Endothelial cell of umbilical vein (primary cell): ENCODE data around the gene CDKL4.

Source experiments
- EZH2 ChIP-seq: IDR thresholded peaks from 2 replicates; pipeline ENCODE4 v1.6.1; 2012; ENCODE audit warnings: borderline replicate concordance, low read depth, mild to moderate bottlenecking, moderate library complexity, low read length, inconsistent platforms; ENCODE audit not compliant: severe bottlenecking
- FOS ChIP-seq: IDR thresholded peaks from 2 replicates; pipeline ENCODE4 v1.6.1; 2011; ENCODE audit warnings: mild to moderate bottlenecking, low read length, moderate library complexity, borderline replicate concordance; ENCODE audit not compliant: insufficient read depth
- GATA2 ChIP-seq: IDR thresholded peaks from 2 replicates; pipeline ENCODE4 v1.7.0; 2011; ENCODE audit warnings: low read depth, mild to moderate bottlenecking, moderate library complexity, mixed read lengths, low read length; ENCODE audit not compliant: insufficient read length, insufficient read depth
- JUN ChIP-seq: IDR thresholded peaks from 2 replicates; pipeline ENCODE4 v1.6.1; 2011; ENCODE audit warnings: borderline replicate concordance, low read depth; ENCODE audit not compliant: insufficient read length, insufficient read depth
- MYC ChIP-seq: IDR thresholded peaks from one replicate; pipeline ENCODE4 v1.6.1; 2011; ENCODE audit warnings: mild to moderate bottlenecking, low read depth, low read length
- POLR2A ChIP-seq: IDR thresholded peaks from 2 replicates; pipeline ENCODE4 v1.6.1; 2012; ENCODE audit warnings: low read depth, mild to moderate bottlenecking, control low read depth, low read length
- POLR2AphosphoS5 ChIP-seq: IDR thresholded peaks from 2 replicates; pipeline ENCODE4 v1.6.1; 2012; ENCODE audit warnings: low read depth, mild to moderate bottlenecking, control low read depth, low read length, moderate library complexity; ENCODE audit not compliant: insufficient read depth
- TF ChIP-seq, protein P1 (sequence below), 2 donors: IDR thresholded peaks; 1 replicate in 1 of 2; 2 replicates in 1 of 2; pipeline ENCODE4 v1.5.1; 2011; ENCODE audit warnings: low read length in 2 of 2, mild to moderate bottlenecking in 2 of 2, moderate library complexity in 2 of 2, control low read depth in 1 of 2, inconsistent platforms in 1 of 2, low read depth in 1 of 2; ENCODE audit not compliant: insufficient read depth in 1 of 2; ENCODE audit errors: extremely low read depth in 1 of 2
- TF ChIP-seq, protein P2 (sequence below): IDR thresholded peaks from 2 replicates; pipeline ENCODE4 v1.6.1; 2011; ENCODE audit not compliant: insufficient read depth, insufficient read length

DNA sequence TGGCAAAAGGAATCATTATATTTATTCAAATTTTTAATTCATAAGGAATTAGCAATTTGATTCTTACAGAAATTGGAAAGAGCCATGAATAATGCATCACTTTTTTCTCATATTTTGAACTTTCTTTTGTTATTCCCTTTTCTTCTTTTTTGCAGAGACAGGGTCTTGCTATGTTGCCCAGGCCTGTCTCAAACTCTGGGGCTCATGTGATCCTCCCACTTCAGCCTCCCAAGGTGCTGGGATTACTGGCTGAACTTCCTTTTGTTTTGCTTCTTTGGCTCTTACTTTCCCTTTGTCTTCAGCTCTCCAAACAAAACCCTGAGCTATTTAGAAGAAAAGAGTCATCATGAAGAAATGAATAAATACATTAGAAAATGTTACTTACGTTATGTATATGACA lies 30.8 kb downstream of the CDKL4 start:
- no peak for TF ChIP-seq GATA2
- TF ChIP-seq, protein P1, sequence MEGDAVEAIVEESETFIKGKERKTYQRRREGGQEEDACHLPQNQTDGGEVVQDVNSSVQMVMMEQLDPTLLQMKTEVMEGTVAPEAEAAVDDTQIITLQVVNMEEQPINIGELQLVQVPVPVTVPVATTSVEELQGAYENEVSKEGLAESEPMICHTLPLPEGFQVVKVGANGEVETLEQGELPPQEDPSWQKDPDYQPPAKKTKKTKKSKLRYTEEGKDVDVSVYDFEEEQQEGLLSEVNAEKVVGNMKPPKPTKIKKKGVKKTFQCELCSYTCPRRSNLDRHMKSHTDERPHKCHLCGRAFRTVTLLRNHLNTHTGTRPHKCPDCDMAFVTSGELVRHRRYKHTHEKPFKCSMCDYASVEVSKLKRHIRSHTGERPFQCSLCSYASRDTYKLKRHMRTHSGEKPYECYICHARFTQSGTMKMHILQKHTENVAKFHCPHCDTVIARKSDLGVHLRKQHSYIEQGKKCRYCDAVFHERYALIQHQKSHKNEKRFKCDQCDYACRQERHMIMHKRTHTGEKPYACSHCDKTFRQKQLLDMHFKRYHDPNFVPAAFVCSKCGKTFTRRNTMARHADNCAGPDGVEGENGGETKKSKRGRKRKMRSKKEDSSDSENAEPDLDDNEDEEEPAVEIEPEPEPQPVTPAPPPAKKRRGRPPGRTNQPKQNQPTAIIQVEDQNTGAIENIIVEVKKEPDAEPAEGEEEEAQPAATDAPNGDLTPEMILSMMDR (IDR thresholded peaks at IDR 0.05; ENCODE audit: extremely low read depth in 1 of 2, insufficient read depth in 1 of 2, low read depth in 1 of 2, low read length in 2 of 2): no peak
- no peak for TF ChIP-seq EZH2
- no peak for TF ChIP-seq POLR2A
- TF ChIP-seq, protein P2, sequence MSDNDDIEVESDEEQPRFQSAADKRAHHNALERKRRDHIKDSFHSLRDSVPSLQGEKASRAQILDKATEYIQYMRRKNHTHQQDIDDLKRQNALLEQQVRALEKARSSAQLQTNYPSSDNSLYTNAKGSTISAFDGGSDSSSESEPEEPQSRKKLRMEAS: no peak
- no peak for TF ChIP-seq POLR2AphosphoS5
- no peak for TF ChIP-seq MYC
- no peak for TF ChIP-seq JUN
- TF ChIP-seq FOS: no peak
